SK-N-SH treated with all-trans-retinoic acid at 6 μM for 48 hours (cell line): ENCODE measurements around the gene IFNA4.
"Not testable (repeated sequence)": the region's sequence is repeated elsewhere in the genome, so short reads cannot be mapped to it uniquely, and the experiment has no call there.

ENCODE experiments used
- ATAC-seq: fragments of 200-7000 bp; cut with Tn5 transposase; 3 replicates; pipeline ENCODE4 v1.9.1; 2020; ENCODE audit warnings: mild to moderate bottlenecking, moderate library complexity
- ARNTL ChIP-seq: fragments of 450-650 bp; formaldehyde crosslinking; IDR thresholded peaks from 2 replicates; pipeline ENCODE4 v1.5.0; 2020; ENCODE audit warnings: low read depth, mild to moderate bottlenecking, moderate library complexity, borderline replicate concordance
- BACH2 ChIP-seq: fragments of 250-450 bp; sonication (Bioruptor Pico); IDR thresholded peaks from 2 replicates; pipeline ENCODE4 v1.9.0; 2021; ENCODE audit warnings: mild to moderate bottlenecking, borderline replicate concordance
- CREB5 ChIP-seq: fragments of 250-450 bp; sonication (Bioruptor Pico); IDR thresholded peaks from 2 replicates; pipeline ENCODE4 v1.5.1; 2020; ENCODE audit warnings: low read depth, mild to moderate bottlenecking, moderate library complexity
- CSDC2 ChIP-seq: fragments of 250-450 bp; sonication (Bioruptor Pico); IDR thresholded peaks from 2 replicates; pipeline ENCODE4 v1.5.0; 2020; ENCODE audit warnings: mild to moderate bottlenecking, moderate library complexity
- CSRNP3 ChIP-seq: fragments of 250-450 bp; sonication (Bioruptor Pico); IDR thresholded peaks from 2 replicates; pipeline ENCODE4 v1.5.1; 2021; ENCODE audit warnings: mild to moderate bottlenecking, moderate library complexity
- ESRRG ChIP-seq: fragments of 250-450 bp; sonication (Bioruptor Pico); IDR thresholded peaks from 2 replicates; pipeline ENCODE4 v1.6.1; 2021; ENCODE audit warnings: mild to moderate bottlenecking
- GLIS3 ChIP-seq: fragments of 250-450 bp; sonication (Bioruptor Pico); IDR thresholded peaks from 2 replicates; pipeline ENCODE4 v1.5.0; 2020; ENCODE audit warnings: mild to moderate bottlenecking, moderate library complexity
- ISL1 ChIP-seq: fragments of 250-450 bp; sonication (Bioruptor Pico); IDR thresholded peaks from 2 replicates; pipeline ENCODE4 v2.1.2; 2022; ENCODE audit warnings: mild to moderate bottlenecking, moderate library complexity
- OSR1 ChIP-seq: fragments of 250-450 bp; sonication (Bioruptor Pico); IDR thresholded peaks from 2 replicates; pipeline ENCODE4 v1.8.0; 2022; ENCODE audit warnings: moderate library complexity, mild to moderate bottlenecking, inconsistent platforms
- PATZ1 ChIP-seq: fragments of 250-450 bp; sonication (Bioruptor Pico); IDR thresholded peaks from 2 replicates; pipeline ENCODE4 v1.8.0; 2020; ENCODE audit warnings: mild to moderate bottlenecking, moderate library complexity, borderline replicate concordance
- POU6F1 ChIP-seq: fragments of 250-450 bp; sonication (Bioruptor Pico); IDR thresholded peaks from 2 replicates; pipeline ENCODE4 v1.8.0; 2021; ENCODE audit warnings: low read depth, mild to moderate bottlenecking, moderate library complexity, borderline replicate concordance
- SNAI2 ChIP-seq: fragments of 250-450 bp; sonication (Bioruptor Pico); IDR thresholded peaks from 2 replicates; pipeline ENCODE4 v1.5.0; 2020; ENCODE audit warnings: mild to moderate bottlenecking, moderate library complexity
- TCF4 ChIP-seq: fragments of 250-450 bp; sonication (Bioruptor Pico); IDR thresholded peaks from 2 replicates; pipeline ENCODE4 v1.8.0; 2021; ENCODE audit warnings: mild to moderate bottlenecking, moderate library complexity, borderline replicate concordance
- TOX ChIP-seq: fragments of 250-450 bp; sonication (Bioruptor Pico); IDR thresholded peaks from 2 replicates; pipeline ENCODE4 v1.8.0; 2021; ENCODE audit warnings: mild to moderate bottlenecking, moderate library complexity, borderline replicate concordance
- TSHZ2 ChIP-seq: fragments of 250-450 bp; sonication (Bioruptor Pico); IDR thresholded peaks from 2 replicates; pipeline ENCODE4 v1.5.0; 2020; ENCODE audit warnings: mild to moderate bottlenecking, moderate library complexity
- ZC3H10 ChIP-seq: fragments of 250-450 bp; sonication (Bioruptor Pico); IDR thresholded peaks from 2 replicates; pipeline ENCODE4 v1.5.1; 2021; ENCODE audit warnings: mild to moderate bottlenecking, moderate library complexity
- ZFP3 ChIP-seq: fragments of 250-450 bp; sonication (Bioruptor Pico); IDR thresholded peaks from 2 replicates; pipeline ENCODE4 v1.5.0; 2020; ENCODE audit warnings: mild to moderate bottlenecking, moderate library complexity
- ZFP30 ChIP-seq: fragments of 450-650 bp; formaldehyde crosslinking; IDR thresholded peaks from 2 replicates; pipeline ENCODE4 v1.5.0; 2022; ENCODE audit warnings: mild to moderate bottlenecking, moderate library complexity
- ZNF565 ChIP-seq: fragments of 450-650 bp; formaldehyde crosslinking; conservative IDR thresholded peaks from 2 replicates; pipeline ENCODE4 v1.5.0; 2020; ENCODE audit warnings: low read depth, mild to moderate bottlenecking, moderate library complexity
- ZNF70 ChIP-seq: fragments of 450-650 bp; formaldehyde crosslinking; IDR thresholded peaks from 2 replicates; pipeline ENCODE4 v1.5.0; 2020; ENCODE audit warnings: mild to moderate bottlenecking, moderate library complexity

Gene IFNA4

GRCh38 chr9:21187487-21187886 is at the start of gene IFNA4:
TSS of gene IFNA4 (minus strand) at chr9:21187587. CDS start at chr9:21187531, 56 bp downstream.
- not testable (repeated sequence) for ATAC-seq

GRCh38 chr9:21236360-21236714 is 49.0 kb upstream of the IFNA4 start:
- ATAC-seq = not testable (repeated sequence)

GRCh38 chr9:21235468-21236359 is 48.3 kb upstream of the IFNA4 start:
- ATAC-seq = peak; percentile 94

GRCh38 chr9:21234153-21234687 is 46.8 kb upstream of the IFNA4 start:
- ATAC-seq = no peak
- TF ChIP-seq OSR1 (CRISPR knock-in tag) (no peak), TCF4 (CRISPR knock-in tag) (no peak), SNAI2 (CRISPR knock-in tag) (no peak), CSDC2 (CRISPR knock-in tag) (no peak), ESRRG (CRISPR knock-in tag) (no peak), ZNF70 (no peak), POU6F1 (no peak), ISL1 (no peak), ZNF565 (CRISPR knock-in tag) (no peak), ZC3H10 (CRISPR knock-in tag) (no peak), ARNTL (CRISPR knock-in tag) (no peak)

- no peak for TF ChIP-seq ZNF70
- TF ChIP-seq SNAI2 (CRISPR knock-in tag) = no peak
- TF ChIP-seq ZFP3 (CRISPR knock-in tag) = no peak
- no peak for TF ChIP-seq ESRRG (CRISPR knock-in tag)
- no peak for TF ChIP-seq ISL1
- no peak for TF ChIP-seq ZFP30
- no peak for TF ChIP-seq TOX
- TF ChIP-seq GLIS3 = no peak
- ATAC-seq = no peak
These were observed 45.9 kb upstream of the IFNA4 start for GRCh38 chr9:21233258-21233657.

GRCh38 chr9:21228122-21228521 is 40.7 kb upstream of the IFNA4 start, which contains the start of gene IFNA17:
TSS of gene IFNA17 (minus strand) at chr9:21228222. CDS start at chr9:21228173, 49 bp downstream.
- ATAC-seq = no peak
- TF ChIP-seq GLIS3 = no peak
- no peak for TF ChIP-seq CSDC2 (CRISPR knock-in tag)
- TF ChIP-seq POU6F1 = no peak
- no peak for TF ChIP-seq ZFP3 (CRISPR knock-in tag)
- TF ChIP-seq TSHZ2 (CRISPR knock-in tag) = no peak
- TF ChIP-seq CSRNP3 = no peak
- TF ChIP-seq ZNF565 (CRISPR knock-in tag) = no peak
- TF ChIP-seq CREB5 (CRISPR knock-in tag) = no peak
- TF ChIP-seq BACH2 (CRISPR knock-in tag) = no peak
- TF ChIP-seq TCF4 (CRISPR knock-in tag) = no peak
- TF ChIP-seq PATZ1 = no peak

- not testable (repeated sequence) for ATAC-seq
These were observed 29.8 kb upstream of the IFNA4 start, which contains the start of gene IFNA16 for GRCh38 chr9:21217211-21217610. TSS of gene IFNA16 (minus strand) at chr9:21217311. CDS start at chr9:21217305, 6 bp downstream.
